ENCODE data around the gene SEPTIN11.

GRCh38 chr4:76905521-76905920 lies 44.0 kb upstream of the SEPTIN11 start:
- no peak for TF ChIP-seq CTCF (IDR thresholded peaks at IDR 0.05)
- TF ChIP-seq ZFX (IDR thresholded peaks at IDR 0.05; ENCODE audit: borderline replicate concordance): no peak
